WTC11 (cell line): Measurements from ENCODE around the gene NTN4. TPM values are rescaled to one million over a fixed set of nuclear protein-coding genes. Genes with fewer than 3 reads are reported as not detected.

Experiments used
- ATAC-seq: fragments of 200-7000 bp; cut with Tn5 transposase; 2 replicates; pipeline ENCODE4 v1.10.0; 2021; ENCODE audit warnings: mild to moderate bottlenecking, moderate library complexity
- CTCF ChIA-PET: fragments of 300-600 bp; sonication (Branson Sonifier 250); formaldehyde crosslinking; loops from one replicate; lab custom pipeline; 2021; ENCODE audit warnings: antibody characterized with exemption; lab: Charles Lee
- POLR2A ChIA-PET: fragments of 350-600 bp; sonication (Branson Sonifier 250); formaldehyde crosslinking; loops from one replicate; lab custom pipeline; 2021; ENCODE audit warnings: antibody characterized with exemption; lab: Charles Lee
- DNase-seq: peaks from one replicate; pipeline ENCODE4 v3.0.0; 2021; ENCODE audit warnings: low spot score
- H3K27ac Mint-ChIP-seq: 2 replicates; pipeline ENCODE4 v1.8.0; 2021; ENCODE audit warnings: mixed read lengths
- H3K27me3 Mint-ChIP-seq: 2 replicates; pipeline ENCODE4 v1.8.0; 2021; ENCODE audit warnings: low read depth, mild to moderate bottlenecking, moderate library complexity, mixed read lengths
- H3K36me3 Mint-ChIP-seq: 2 replicates; pipeline ENCODE4 v1.8.0; 2021; ENCODE audit warnings: mixed read lengths
- H3K4me1 Mint-ChIP-seq: 2 replicates; pipeline ENCODE4 v1.8.0; 2022; ENCODE audit warnings: mixed read lengths
- H3K4me3 Mint-ChIP-seq: 2 replicates; pipeline ENCODE4 v1.8.0; 2021; ENCODE audit warnings: mild to moderate bottlenecking, moderate library complexity, mixed read lengths
- H3K9me3 Mint-ChIP-seq: 2 replicates; pipeline ENCODE4 v1.8.0; 2021; ENCODE audit warnings: mixed read lengths
- ESRRA ChIP-seq: sonication (generic); formaldehyde crosslinking; IDR thresholded peaks from 2 replicates; pipeline ENCODE4 v1.8.1; 2022; ENCODE audit warnings: mild to moderate bottlenecking, missing genetic modification reagents, borderline replicate concordance
- GABPB1 ChIP-seq: sonication (generic); formaldehyde crosslinking; IDR thresholded peaks from 2 replicates; pipeline ENCODE4 v1.8.1; 2023; ENCODE audit warnings: mild to moderate bottlenecking, missing genetic modification reagents
- OVOL2 ChIP-seq: fragments of 250-450 bp; sonication (Bioruptor Pico); IDR thresholded peaks from 2 replicates; pipeline ENCODE4 v1.9.0; 2021; ENCODE audit warnings: mild to moderate bottlenecking, borderline replicate concordance
- RORB ChIP-seq: fragments of 250-450 bp; sonication (Bioruptor Pico); IDR thresholded peaks from 2 replicates; pipeline ENCODE4 v1.9.0; 2021; ENCODE audit warnings: mild to moderate bottlenecking
- TEAD1 ChIP-seq: sonication (generic); formaldehyde crosslinking; IDR thresholded peaks from 2 replicates; pipeline ENCODE4 v1.8.0; 2022; ENCODE audit warnings: mild to moderate bottlenecking, missing genetic modification reagents
- TEAD4 ChIP-seq: sonication (generic); formaldehyde crosslinking; IDR thresholded peaks from 2 replicates; pipeline ENCODE4 v1.8.0; 2022; ENCODE audit warnings: mild to moderate bottlenecking, missing genetic modification reagents
- ZNF396 ChIP-seq: fragments of 250-450 bp; sonication (Bioruptor Pico); IDR thresholded peaks from 2 replicates; pipeline ENCODE4 v1.8.0; 2021; ENCODE audit warnings: mild to moderate bottlenecking, moderate library complexity, borderline replicate concordance
- total RNA-seq: library from RNA; stranded (reverse); gene quantifications from 3 replicates; pipeline ENCODE4 v1.2.3, GENCODE V29; 2021
- TF ChIP-seq, protein P1 (sequence below): sonication (generic); formaldehyde crosslinking; IDR thresholded peaks from 2 replicates; pipeline ENCODE4 v1.8.1; 2023; ENCODE audit warnings: mild to moderate bottlenecking, missing genetic modification reagents, borderline replicate concordance
- TF ChIP-seq, protein P2 (sequence below): sonication (generic); formaldehyde crosslinking; IDR thresholded peaks from 2 replicates; pipeline ENCODE4 v1.8.0; 2022; ENCODE audit warnings: missing genetic modification reagents
- TF ChIP-seq, protein P3 (sequence below): sonication (generic); formaldehyde crosslinking; IDR thresholded peaks from 2 replicates; pipeline ENCODE4 v1.8.1; 2023; ENCODE audit warnings: mild to moderate bottlenecking, missing genetic modification reagents, moderate library complexity
- TF ChIP-seq, protein P4 (sequence below): fragments of 250-450 bp; sonication (Bioruptor Pico); IDR thresholded peaks from 2 replicates; pipeline ENCODE4 v1.8.0; 2021; ENCODE audit warnings: mild to moderate bottlenecking
- TF ChIP-seq, protein P5 (sequence below): fragments of 200-600 bp; IDR thresholded peaks from 2 replicates; pipeline ENCODE4 v1.8.0; 2022; ENCODE audit warnings: antibody characterized with exemption
- TF ChIP-seq, protein P6 (sequence below): sonication (generic); formaldehyde crosslinking; IDR thresholded peaks from 2 replicates; pipeline ENCODE4 v1.8.1; 2023; ENCODE audit warnings: mild to moderate bottlenecking, missing genetic modification reagents

NTN4 gene
- total RNA-seq, 1 experiment from 2014 or later, result 2.7 TPM

DNA sequence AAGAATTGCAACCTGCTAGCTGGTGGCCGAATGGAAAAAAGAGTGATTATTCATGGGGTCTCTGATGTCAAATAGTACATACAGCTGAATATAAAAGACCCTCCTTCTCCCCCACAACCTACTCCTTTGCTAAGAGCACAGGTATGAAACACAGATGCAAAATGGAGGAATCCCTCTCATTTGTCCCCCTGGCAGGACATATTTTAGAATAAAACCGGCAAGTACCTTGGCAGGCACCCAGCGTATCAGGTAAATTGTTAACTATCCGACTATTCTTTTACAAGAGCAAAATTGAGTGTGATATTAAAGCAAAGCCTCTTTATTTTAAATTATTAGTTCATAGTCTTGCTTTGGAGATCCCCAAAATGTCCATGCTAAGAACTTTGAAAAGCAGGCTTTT is 165.6 kb downstream of the NTN4 start (continued):
- TF ChIP-seq, protein P1, sequence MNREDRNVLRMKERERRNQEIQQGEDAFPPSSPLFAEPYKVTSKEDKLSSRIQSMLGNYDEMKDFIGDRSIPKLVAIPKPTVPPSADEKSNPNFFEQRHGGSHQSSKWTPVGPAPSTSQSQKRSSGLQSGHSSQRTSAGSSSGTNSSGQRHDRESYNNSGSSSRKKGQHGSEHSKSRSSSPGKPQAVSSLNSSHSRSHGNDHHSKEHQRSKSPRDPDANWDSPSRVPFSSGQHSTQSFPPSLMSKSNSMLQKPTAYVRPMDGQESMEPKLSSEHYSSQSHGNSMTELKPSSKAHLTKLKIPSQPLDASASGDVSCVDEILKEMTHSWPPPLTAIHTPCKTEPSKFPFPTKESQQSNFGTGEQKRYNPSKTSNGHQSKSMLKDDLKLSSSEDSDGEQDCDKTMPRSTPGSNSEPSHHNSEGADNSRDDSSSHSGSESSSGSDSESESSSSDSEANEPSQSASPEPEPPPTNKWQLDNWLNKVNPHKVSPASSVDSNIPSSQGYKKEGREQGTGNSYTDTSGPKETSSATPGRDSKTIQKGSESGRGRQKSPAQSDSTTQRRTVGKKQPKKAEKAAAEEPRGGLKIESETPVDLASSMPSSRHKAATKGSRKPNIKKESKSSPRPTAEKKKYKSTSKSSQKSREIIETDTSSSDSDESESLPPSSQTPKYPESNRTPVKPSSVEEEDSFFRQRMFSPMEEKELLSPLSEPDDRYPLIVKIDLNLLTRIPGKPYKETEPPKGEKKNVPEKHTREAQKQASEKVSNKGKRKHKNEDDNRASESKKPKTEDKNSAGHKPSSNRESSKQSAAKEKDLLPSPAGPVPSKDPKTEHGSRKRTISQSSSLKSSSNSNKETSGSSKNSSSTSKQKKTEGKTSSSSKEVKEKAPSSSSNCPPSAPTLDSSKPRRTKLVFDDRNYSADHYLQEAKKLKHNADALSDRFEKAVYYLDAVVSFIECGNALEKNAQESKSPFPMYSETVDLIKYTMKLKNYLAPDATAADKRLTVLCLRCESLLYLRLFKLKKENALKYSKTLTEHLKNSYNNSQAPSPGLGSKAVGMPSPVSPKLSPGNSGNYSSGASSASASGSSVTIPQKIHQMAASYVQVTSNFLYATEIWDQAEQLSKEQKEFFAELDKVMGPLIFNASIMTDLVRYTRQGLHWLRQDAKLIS (CRISPR knock-in tag), result no peak
- TF ChIP-seq ZNF396, result no peak
- TF ChIP-seq, protein P2, sequence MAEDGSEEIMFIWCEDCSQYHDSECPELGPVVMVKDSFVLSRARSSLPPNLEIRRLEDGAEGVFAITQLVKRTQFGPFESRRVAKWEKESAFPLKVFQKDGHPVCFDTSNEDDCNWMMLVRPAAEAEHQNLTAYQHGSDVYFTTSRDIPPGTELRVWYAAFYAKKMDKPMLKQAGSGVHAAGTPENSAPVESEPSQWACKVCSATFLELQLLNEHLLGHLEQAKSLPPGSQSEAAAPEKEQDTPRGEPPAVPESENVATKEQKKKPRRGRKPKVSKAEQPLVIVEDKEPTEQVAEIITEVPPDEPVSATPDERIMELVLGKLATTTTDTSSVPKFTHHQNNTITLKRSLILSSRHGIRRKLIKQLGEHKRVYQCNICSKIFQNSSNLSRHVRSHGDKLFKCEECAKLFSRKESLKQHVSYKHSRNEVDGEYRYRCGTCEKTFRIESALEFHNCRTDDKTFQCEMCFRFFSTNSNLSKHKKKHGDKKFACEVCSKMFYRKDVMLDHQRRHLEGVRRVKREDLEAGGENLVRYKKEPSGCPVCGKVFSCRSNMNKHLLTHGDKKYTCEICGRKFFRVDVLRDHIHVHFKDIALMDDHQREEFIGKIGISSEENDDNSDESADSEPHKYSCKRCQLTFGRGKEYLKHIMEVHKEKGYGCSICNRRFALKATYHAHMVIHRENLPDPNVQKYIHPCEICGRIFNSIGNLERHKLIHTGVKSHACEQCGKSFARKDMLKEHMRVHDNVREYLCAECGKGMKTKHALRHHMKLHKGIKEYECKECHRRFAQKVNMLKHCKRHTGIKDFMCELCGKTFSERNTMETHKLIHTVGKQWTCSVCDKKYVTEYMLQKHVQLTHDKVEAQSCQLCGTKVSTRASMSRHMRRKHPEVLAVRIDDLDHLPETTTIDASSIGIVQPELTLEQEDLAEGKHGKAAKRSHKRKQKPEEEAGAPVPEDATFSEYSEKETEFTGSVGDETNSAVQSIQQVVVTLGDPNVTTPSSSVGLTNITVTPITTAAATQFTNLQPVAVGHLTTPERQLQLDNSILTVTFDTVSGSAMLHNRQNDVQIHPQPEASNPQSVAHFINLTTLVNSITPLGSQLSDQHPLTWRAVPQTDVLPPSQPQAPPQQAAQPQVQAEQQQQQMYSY (CRISPR knock-in tag), result no peak
- no peak for TF ChIP-seq OVOL2 (CRISPR knock-in tag)
- TF ChIP-seq GABPB1 (CRISPR knock-in tag), result no peak
- no peak for TF ChIP-seq RORB

DNA sequence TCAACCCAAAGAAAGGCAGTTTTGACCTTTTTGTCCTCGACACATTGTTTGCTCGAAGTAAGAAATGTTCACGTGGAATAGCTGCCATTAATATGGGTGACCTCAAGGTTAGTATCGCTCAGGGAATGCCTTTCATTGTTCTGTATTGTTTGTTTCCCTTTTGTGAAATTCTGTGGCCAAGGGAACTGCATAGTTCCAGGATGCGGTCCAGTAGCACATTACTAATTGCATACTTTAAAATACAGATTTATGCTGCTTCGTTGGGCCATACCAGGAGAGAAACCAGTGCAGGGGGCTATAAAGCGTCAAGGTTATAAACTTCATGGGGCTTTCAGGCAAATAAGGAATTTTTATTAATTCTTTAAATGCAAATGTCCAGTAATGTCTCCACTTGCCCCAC is 166.0 kb downstream of the NTN4 start:
- no peaks in the 10 kb centered on the region for H3K27me3 Mint-ChIP-seq
- TF ChIP-seq, protein P3, sequence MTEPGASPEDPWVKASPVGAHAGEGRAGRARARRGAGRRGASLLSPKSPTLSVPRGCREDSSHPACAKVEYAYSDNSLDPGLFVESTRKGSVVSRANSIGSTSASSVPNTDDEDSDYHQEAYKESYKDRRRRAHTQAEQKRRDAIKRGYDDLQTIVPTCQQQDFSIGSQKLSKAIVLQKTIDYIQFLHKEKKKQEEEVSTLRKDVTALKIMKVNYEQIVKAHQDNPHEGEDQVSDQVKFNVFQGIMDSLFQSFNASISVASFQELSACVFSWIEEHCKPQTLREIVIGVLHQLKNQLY (CRISPR knock-in tag), result no peak
- no peak for TF ChIP-seq ESRRA
- TF ChIP-seq, all 79 proteins: peak for 0
- H3K9me3 Mint-ChIP-seq, result no peaks in the 10 kb centered on the region
- H3K4me3 Mint-ChIP-seq, result no peak overlapping the region
- ChIA-PET CTCF (interaction anchor here (0.8 kb wide), 1 partner anchor 186 kb away, joined by 4 read pairs; no protein-coding TSS in a partner anchor), POLR2A (no interaction called here)
- H3K36me3 Mint-ChIP-seq, result no peaks in the 10 kb centered on the region
- peaks cover 30% of the 10 kb centered on the region for H3K4me1 Mint-ChIP-seq
- peak overlapping the region; percentile 90 for H3K27ac Mint-ChIP-seq
- no peak for ATAC-seq
- no peak for DNase-seq

DNA sequence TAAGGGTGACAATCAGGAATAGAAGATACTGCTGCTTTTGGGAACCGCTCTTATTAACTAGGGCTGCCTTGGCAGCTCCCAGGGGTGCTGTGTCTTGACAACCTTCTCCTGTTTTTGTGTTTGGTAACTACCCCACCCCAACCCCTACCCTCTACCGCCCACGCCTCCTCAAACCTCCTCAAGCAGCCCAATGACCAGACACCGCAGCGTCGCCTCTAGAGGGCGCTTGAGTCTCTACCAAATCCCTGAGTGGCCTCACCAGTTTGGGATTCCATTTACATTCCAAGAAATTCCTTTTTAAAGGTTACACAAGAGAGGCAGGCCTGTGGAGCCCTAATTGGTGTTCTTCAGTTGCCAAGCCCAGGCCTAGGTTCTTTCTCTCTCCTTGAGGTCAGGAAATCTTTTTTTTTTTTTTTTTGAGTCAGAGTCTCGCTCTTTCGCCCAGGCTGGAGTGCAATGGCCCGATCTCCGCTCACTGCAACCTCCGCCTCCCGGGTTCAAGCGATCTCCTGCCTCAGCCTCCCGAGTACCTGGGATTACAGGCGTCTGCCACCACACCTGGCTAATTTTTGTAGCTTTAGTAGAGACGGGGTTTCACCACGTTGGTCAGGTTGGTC is 166.9 kb downstream of the NTN4 start:
- no peak overlapping the region for H3K4me3 Mint-ChIP-seq
- POLR2A ChIA-PET, result interaction anchor here (1.1 kb wide), 1 partner anchor 9 kb away, joined by 3 read pairs; no protein-coding TSS in a partner anchor
- CTCF ChIA-PET, result interaction anchor here (0.5 to 1.4 kb wide), 7 partner anchors 12 to 775 kb away, joined by 3 to 5 read pairs (median 5); no protein-coding TSS in a partner anchor
- ATAC-seq, result peak; percentile 99
- no peaks in the 10 kb centered on the region for H3K27me3 Mint-ChIP-seq
- H3K36me3 Mint-ChIP-seq, result no peaks in the 10 kb centered on the region
- TF ChIP-seq, protein P4, sequence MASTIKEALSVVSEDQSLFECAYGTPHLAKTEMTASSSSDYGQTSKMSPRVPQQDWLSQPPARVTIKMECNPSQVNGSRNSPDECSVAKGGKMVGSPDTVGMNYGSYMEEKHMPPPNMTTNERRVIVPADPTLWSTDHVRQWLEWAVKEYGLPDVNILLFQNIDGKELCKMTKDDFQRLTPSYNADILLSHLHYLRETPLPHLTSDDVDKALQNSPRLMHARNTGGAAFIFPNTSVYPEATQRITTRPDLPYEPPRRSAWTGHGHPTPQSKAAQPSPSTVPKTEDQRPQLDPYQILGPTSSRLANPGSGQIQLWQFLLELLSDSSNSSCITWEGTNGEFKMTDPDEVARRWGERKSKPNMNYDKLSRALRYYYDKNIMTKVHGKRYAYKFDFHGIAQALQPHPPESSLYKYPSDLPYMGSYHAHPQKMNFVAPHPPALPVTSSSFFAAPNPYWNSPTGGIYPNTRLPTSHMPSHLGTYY (CRISPR knock-in tag), result no peak
- TF ChIP-seq, protein P5, sequence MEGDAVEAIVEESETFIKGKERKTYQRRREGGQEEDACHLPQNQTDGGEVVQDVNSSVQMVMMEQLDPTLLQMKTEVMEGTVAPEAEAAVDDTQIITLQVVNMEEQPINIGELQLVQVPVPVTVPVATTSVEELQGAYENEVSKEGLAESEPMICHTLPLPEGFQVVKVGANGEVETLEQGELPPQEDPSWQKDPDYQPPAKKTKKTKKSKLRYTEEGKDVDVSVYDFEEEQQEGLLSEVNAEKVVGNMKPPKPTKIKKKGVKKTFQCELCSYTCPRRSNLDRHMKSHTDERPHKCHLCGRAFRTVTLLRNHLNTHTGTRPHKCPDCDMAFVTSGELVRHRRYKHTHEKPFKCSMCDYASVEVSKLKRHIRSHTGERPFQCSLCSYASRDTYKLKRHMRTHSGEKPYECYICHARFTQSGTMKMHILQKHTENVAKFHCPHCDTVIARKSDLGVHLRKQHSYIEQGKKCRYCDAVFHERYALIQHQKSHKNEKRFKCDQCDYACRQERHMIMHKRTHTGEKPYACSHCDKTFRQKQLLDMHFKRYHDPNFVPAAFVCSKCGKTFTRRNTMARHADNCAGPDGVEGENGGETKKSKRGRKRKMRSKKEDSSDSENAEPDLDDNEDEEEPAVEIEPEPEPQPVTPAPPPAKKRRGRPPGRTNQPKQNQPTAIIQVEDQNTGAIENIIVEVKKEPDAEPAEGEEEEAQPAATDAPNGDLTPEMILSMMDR, result peak; percentile 56; the same call in 1 of the 2 replicates
- 0 out of 2 replicates have a peak, but pooled peaks have one; percentile 39 for TF ChIP-seq TEAD4 (CRISPR knock-in tag)
- TF ChIP-seq, protein P6, sequence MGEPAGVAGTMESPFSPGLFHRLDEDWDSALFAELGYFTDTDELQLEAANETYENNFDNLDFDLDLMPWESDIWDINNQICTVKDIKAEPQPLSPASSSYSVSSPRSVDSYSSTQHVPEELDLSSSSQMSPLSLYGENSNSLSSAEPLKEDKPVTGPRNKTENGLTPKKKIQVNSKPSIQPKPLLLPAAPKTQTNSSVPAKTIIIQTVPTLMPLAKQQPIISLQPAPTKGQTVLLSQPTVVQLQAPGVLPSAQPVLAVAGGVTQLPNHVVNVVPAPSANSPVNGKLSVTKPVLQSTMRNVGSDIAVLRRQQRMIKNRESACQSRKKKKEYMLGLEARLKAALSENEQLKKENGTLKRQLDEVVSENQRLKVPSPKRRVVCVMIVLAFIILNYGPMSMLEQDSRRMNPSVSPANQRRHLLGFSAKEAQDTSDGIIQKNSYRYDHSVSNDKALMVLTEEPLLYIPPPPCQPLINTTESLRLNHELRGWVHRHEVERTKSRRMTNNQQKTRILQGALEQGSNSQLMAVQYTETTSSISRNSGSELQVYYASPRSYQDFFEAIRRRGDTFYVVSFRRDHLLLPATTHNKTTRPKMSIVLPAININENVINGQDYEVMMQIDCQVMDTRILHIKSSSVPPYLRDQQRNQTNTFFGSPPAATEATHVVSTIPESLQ (CRISPR knock-in tag), result no peak
- peak; percentile 82; the same call in 1 of the 2 replicates for TF ChIP-seq TEAD1 (CRISPR knock-in tag)
- DNase-seq, result peak; percentile 88
- H3K4me1 Mint-ChIP-seq, result peaks cover 27% of the 10 kb centered on the region
- H3K27ac Mint-ChIP-seq, result peak overlapping the region; percentile 90
- H3K9me3 Mint-ChIP-seq, result no peaks in the 10 kb centered on the region
